Measurements from ENCODE around the gene UNK. TPM values are rescaled to one million over a fixed set of nuclear protein-coding genes. Genes with fewer than 3 reads are reported as not detected.

UNK gene
- total and polyA plus RNA-seq, 2 of the 13 experiments (the other 11 are each of a cell fraction or from before 2014, with no cell fraction given) = 31.6 to 33.0 TPM

GRCh38 chr17:75846692-75847613 is 62.3 kb downstream of the UNK start (continued):
- TF ChIP-seq, protein P1, sequence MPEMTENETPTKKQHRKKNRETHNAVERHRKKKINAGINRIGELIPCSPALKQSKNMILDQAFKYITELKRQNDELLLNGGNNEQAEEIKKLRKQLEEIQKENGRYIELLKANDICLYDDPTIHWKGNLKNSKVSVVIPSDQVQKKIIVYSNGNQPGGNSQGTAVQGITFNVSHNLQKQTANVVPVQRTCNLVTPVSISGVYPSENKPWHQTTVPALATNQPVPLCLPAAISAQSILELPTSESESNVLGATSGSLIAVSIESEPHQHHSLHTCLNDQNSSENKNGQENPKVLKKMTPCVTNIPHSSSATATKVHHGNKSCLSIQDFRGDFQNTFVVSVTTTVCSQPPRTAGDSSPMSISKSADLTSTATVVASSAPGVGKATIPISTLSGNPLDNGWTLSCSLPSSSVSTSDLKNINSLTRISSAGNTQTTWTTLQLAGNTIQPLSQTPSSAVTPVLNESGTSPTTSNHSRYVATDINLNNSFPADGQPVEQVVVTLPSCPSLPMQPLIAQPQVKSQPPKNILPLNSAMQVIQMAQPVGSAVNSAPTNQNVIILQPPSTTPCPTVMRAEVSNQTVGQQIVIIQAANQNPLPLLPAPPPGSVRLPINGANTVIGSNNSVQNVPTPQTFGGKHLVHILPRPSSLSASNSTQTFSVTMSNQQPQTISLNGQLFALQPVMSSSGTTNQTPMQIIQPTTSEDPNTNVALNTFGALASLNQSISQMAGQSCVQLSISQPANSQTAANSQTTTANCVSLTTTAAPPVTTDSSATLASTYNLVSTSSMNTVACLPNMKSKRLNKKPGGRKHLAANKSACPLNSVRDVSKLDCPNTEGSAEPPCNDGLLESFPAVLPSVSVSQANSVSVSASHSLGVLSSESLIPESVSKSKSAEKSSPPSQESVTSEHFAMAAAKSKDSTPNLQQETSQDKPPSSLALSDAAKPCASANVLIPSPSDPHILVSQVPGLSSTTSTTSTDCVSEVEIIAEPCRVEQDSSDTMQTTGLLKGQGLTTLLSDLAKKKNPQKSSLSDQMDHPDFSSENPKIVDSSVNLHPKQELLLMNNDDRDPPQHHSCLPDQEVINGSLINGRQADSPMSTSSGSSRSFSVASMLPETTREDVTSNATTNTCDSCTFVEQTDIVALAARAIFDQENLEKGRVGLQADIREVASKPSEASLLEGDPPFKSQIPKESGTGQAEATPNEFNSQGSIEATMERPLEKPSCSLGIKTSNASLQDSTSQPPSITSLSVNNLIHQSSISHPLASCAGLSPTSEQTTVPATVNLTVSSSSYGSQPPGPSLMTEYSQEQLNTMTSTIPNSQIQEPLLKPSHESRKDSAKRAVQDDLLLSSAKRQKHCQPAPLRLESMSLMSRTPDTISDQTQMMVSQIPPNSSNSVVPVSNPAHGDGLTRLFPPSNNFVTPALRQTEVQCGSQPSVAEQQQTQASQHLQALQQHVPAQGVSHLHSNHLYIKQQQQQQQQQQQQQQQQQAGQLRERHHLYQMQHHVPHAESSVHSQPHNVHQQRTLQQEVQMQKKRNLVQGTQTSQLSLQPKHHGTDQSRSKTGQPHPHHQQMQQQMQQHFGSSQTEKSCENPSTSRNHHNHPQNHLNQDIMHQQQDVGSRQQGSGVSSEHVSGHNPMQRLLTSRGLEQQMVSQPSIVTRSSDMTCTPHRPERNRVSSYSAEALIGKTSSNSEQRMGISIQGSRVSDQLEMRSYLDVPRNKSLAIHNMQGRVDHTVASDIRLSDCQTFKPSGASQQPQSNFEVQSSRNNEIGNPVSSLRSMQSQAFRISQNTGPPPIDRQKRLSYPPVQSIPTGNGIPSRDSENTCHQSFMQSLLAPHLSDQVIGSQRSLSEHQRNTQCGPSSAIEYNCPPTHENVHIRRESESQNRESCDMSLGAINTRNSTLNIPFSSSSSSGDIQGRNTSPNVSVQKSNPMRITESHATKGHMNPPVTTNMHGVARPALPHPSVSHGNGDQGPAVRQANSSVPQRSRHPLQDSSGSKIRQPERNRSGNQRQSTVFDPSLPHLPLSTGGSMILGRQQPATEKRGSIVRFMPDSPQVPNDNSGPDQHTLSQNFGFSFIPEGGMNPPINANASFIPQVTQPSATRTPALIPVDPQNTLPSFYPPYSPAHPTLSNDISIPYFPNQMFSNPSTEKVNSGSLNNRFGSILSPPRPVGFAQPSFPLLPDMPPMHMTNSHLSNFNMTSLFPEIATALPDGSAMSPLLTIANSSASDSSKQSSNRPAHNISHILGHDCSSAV (CRISPR knock-in tag; IDR thresholded peaks at IDR 0.05; ENCODE audit: borderline replicate concordance) = no peak
- TF ChIP-seq PHF8 (CRISPR knock-in tag; IDR thresholded peaks at IDR 0.05) (peak; percentile 51; the same call in 1 of the 2 replicates), ELF3 (CRISPR knock-in tag; IDR thresholded peaks at IDR 0.05) (peak; percentile 42), ZIK1 (CRISPR knock-in tag; IDR thresholded peaks at IDR 0.05; ENCODE audit: borderline replicate concordance, low read depth) (peak; percentile 94; the same call in 1 of the 2 replicates), MAF1 (CRISPR knock-in tag; IDR thresholded peaks at IDR 0.05; ENCODE audit: borderline replicate concordance) (0 out of 2 replicates have a peak, but pooled peaks have one; percentile 27), TBP (CRISPR knock-in tag; IDR thresholded peaks at IDR 0.05) (no peak), PCBP1 (IDR thresholded peaks at IDR 0.05; ENCODE audit: borderline replicate concordance, low read depth, low read length) (0 out of 2 replicates have a peak, but pooled peaks have one; percentile 27), ZFP37 (CRISPR knock-in tag; IDR thresholded peaks at IDR 0.05; ENCODE audit: borderline replicate concordance) (no peak), ARHGAP35 (CRISPR knock-in tag; IDR thresholded peaks at IDR 0.05; ENCODE audit: borderline replicate concordance) (no peak; the same call in 1 of the 2 replicates), ZNF260 (CRISPR knock-in tag; IDR thresholded peaks at IDR 0.05; ENCODE audit: borderline replicate concordance, low read depth) (no peak; the same call in 1 of the 2 replicates)
- TF ChIP-seq, protein P2, sequence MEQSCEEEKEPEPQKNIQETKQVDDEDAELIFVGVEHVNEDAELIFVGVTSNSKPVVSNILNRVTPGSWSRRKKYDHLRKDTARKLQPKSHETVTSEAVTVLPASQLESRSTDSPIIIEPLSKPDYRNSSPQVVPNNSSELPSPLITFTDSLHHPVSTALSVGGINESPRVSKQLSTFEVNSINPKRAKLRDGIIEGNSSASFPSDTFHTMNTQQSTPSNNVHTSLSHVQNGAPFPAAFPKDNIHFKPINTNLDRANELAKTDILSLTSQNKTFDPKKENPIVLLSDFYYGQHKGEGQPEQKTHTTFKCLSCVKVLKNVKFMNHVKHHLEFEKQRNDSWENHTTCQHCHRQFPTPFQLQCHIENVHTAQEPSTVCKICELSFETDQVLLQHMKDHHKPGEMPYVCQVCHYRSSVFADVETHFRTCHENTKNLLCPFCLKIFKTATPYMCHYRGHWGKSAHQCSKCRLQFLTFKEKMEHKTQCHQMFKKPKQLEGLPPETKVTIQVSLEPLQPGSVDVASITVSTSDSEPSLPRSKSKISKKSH (CRISPR knock-in tag; IDR thresholded peaks at IDR 0.05; ENCODE audit: borderline replicate concordance) = peak; percentile 97
- TF ChIP-seq, protein P3, sequence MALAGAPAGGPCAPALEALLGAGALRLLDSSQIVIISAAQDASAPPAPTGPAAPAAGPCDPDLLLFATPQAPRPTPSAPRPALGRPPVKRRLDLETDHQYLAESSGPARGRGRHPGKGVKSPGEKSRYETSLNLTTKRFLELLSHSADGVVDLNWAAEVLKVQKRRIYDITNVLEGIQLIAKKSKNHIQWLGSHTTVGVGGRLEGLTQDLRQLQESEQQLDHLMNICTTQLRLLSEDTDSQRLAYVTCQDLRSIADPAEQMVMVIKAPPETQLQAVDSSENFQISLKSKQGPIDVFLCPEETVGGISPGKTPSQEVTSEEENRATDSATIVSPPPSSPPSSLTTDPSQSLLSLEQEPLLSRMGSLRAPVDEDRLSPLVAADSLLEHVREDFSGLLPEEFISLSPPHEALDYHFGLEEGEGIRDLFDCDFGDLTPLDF (CRISPR knock-in tag; IDR thresholded peaks at IDR 0.05) = peak; percentile 35; the same call in 1 of the 2 replicates
- TF ChIP-seq, protein P4, sequence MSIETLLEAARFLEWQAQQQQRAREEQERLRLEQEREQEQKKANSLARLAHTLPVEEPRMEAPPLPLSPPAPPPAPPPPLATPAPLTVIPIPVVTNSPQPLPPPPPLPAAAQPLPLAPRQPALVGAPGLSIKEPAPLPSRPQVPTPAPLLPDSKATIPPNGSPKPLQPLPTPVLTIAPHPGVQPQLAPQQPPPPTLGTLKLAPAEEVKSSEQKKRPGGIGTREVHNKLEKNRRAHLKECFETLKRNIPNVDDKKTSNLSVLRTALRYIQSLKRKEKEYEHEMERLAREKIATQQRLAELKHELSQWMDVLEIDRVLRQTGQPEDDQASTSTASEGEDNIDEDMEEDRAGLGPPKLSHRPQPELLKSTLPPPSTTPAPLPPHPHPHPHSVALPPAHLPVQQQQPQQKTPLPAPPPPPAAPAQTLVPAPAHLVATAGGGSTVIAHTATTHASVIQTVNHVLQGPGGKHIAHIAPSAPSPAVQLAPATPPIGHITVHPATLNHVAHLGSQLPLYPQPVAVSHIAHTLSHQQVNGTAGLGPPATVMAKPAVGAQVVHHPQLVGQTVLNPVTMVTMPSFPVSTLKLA (IDR thresholded peaks at IDR 0.05) = peak; percentile 68

Data from HepG2 (cell line).